Parathyroid adenoma (tissue), 2 donors: Measurements from ENCODE around the gene C20orf204.

Source experiments
- H2AFZ ChIP-seq: fragments of 300-600 bp; sonication (generic); one replicate; pipeline ENCODE4 v1.7.0; 2017; ENCODE audit warnings: antibody characterized with exemption, mild to moderate bottlenecking
- H3K27ac ChIP-seq: fragments of 300-600 bp; sonication (generic); one replicate; pipeline ENCODE4 v1.7.0; 2017
- H3K27me3 ChIP-seq: fragments of 300-600 bp; sonication (generic); one replicate; pipeline ENCODE4 v1.7.0; 2017; ENCODE audit warnings: low read length; ENCODE audit not compliant: control insufficient read depth, insufficient read depth
- H3K36me3 ChIP-seq: fragments of 300-600 bp; sonication (generic); one replicate; pipeline ENCODE4 v1.7.0; 2017; ENCODE audit warnings: low read length; ENCODE audit not compliant: control insufficient read depth, insufficient read depth
- H3K4me1 ChIP-seq: fragments of 300-600 bp; sonication (generic); one replicate; pipeline ENCODE4 v1.7.0; 2017; ENCODE audit warnings: control low read depth
- H3K4me2 ChIP-seq: fragments of 300-600 bp; sonication (generic); one replicate; pipeline ENCODE4 v1.7.0; 2017; ENCODE audit warnings: low read length
- H3K4me3 ChIP-seq: fragments of 300-600 bp; sonication (generic); one replicate; pipeline ENCODE4 v1.7.0; 2017; ENCODE audit warnings: low read depth, low read length
- H3K79me2 ChIP-seq: fragments of 300-600 bp; sonication (generic); one replicate; pipeline ENCODE4 v1.7.0; 2017; ENCODE audit warnings: control low read depth
- H3K9ac ChIP-seq: fragments of 300-600 bp; sonication (generic); one replicate; pipeline ENCODE4 v1.7.0; 2017; ENCODE audit warnings: mild to moderate bottlenecking
- H3K9me3 ChIP-seq: fragments of 300-600 bp; sonication (generic); one replicate; pipeline ENCODE4 v1.7.0; 2017; ENCODE audit warnings: low read length; ENCODE audit not compliant: control insufficient read depth
- TF ChIP-seq, protein P1 (sequence below): fragments of 300-600 bp; sonication (generic); IDR thresholded peaks from one replicate; pipeline ENCODE4 v1.7.0; 2017; ENCODE audit warnings: antibody characterized with exemption, mild to moderate bottlenecking
- donor health status: primary hyperparathyroidism.

Gene C20orf204

GRCh38 chr20:64074963-64075362 lies 39.0 kb downstream of the C20orf204 start:
- Histone ChIP-seq H2AFZ (no peak overlapping the region), H3K9me3 (no peaks in the 10 kb centered on the region), H3K4me2 (no peak overlapping the region), H3K27ac (no peak overlapping the region), H3K79me2 (no peaks in the 10 kb centered on the region), H3K4me1 (peaks cover 9% of the 10 kb centered on the region), H3K36me3 (no peaks in the 10 kb centered on the region), H3K27me3 (no peaks in the 10 kb centered on the region), H3K9ac (no peak overlapping the region), H3K4me3 (no peak overlapping the region)
- TF ChIP-seq, protein P1, sequence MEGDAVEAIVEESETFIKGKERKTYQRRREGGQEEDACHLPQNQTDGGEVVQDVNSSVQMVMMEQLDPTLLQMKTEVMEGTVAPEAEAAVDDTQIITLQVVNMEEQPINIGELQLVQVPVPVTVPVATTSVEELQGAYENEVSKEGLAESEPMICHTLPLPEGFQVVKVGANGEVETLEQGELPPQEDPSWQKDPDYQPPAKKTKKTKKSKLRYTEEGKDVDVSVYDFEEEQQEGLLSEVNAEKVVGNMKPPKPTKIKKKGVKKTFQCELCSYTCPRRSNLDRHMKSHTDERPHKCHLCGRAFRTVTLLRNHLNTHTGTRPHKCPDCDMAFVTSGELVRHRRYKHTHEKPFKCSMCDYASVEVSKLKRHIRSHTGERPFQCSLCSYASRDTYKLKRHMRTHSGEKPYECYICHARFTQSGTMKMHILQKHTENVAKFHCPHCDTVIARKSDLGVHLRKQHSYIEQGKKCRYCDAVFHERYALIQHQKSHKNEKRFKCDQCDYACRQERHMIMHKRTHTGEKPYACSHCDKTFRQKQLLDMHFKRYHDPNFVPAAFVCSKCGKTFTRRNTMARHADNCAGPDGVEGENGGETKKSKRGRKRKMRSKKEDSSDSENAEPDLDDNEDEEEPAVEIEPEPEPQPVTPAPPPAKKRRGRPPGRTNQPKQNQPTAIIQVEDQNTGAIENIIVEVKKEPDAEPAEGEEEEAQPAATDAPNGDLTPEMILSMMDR = no peak

GRCh38 chr20:64075556-64075955 lies 39.6 kb downstream of the C20orf204 start:
- TF ChIP-seq, protein P1 = no peak
- Histone ChIP-seq H3K4me2 (no peak overlapping the region), H2AFZ (no peak overlapping the region), H3K9ac (no peak overlapping the region), H3K79me2 (no peaks in the 10 kb centered on the region), H3K4me3 (no peak overlapping the region), H3K36me3 (no peaks in the 10 kb centered on the region), H3K4me1 (peaks cover 9% of the 10 kb centered on the region), H3K27me3 (no peaks in the 10 kb centered on the region), H3K27ac (no peak overlapping the region), H3K9me3 (no peaks in the 10 kb centered on the region)

GRCh38 chr20:64076061-64076997 lies 40.3 kb downstream of the C20orf204 start:
- H3K9ac ChIP-seq = no peak overlapping the region

GRCh38 chr20:64077094-64077493 lies 41.1 kb downstream of the C20orf204 start:
- H3K27ac ChIP-seq = no peak overlapping the region
- H3K27me3 ChIP-seq = no peaks in the 10 kb centered on the region
- no peak overlapping the region for H3K4me2 ChIP-seq
- H3K9ac ChIP-seq = no peak overlapping the region
- no peaks in the 10 kb centered on the region for H3K36me3 ChIP-seq
- no peaks in the 10 kb centered on the region for H3K79me2 ChIP-seq
- no peak overlapping the region for H2AFZ ChIP-seq
- H3K4me1 ChIP-seq = peaks cover 10% of the 10 kb centered on the region
- no peaks in the 10 kb centered on the region for H3K9me3 ChIP-seq
- TF ChIP-seq, protein P1 = no peak
- H3K4me3 ChIP-seq = no peak overlapping the region

More at GRCh38 chr20:64076061-64076997, 40.3 kb downstream of the C20orf204 start:
- no peaks in the 10 kb centered on the region for H3K36me3 ChIP-seq
- no peak overlapping the region for H3K4me2 ChIP-seq
- H3K27ac ChIP-seq = no peak overlapping the region
- H3K27me3 ChIP-seq = no peaks in the 10 kb centered on the region
- peaks cover 9% of the 10 kb centered on the region for H3K4me1 ChIP-seq
- H3K9me3 ChIP-seq = no peaks in the 10 kb centered on the region
- no peak overlapping the region for H3K4me3 ChIP-seq
- no peaks in the 10 kb centered on the region for H3K79me2 ChIP-seq
- H2AFZ ChIP-seq = no peak overlapping the region
- TF ChIP-seq, protein P1 = no peak

- Histone ChIP-seq H3K36me3 (no peaks in the 10 kb centered on the region), H3K9me3 (no peaks in the 10 kb centered on the region), H3K27me3 (no peaks in the 10 kb centered on the region), H3K4me3 (no peak overlapping the region), H3K4me1 (peaks cover 14% of the 10 kb centered on the region), H3K79me2 (no peaks in the 10 kb centered on the region), H3K27ac (no peak overlapping the region), H3K4me2 (no peak overlapping the region), H3K9ac (no peak overlapping the region), H2AFZ (no peak overlapping the region)
- TF ChIP-seq, protein P1 = no peak
Measured at GRCh38 chr20:64077541-64077875, 41.5 kb downstream of the C20orf204 start.
